ENCODE measurements around the gene LRMDA. TPM values are rescaled to one million over a fixed set of nuclear protein-coding genes. Genes with fewer than 3 reads are reported as not detected.

The LRMDA gene
- total RNA-seq, 4 donors from 2014 or later, result 12.0 to 15.9 (median 13.9) TPM

DNA sequence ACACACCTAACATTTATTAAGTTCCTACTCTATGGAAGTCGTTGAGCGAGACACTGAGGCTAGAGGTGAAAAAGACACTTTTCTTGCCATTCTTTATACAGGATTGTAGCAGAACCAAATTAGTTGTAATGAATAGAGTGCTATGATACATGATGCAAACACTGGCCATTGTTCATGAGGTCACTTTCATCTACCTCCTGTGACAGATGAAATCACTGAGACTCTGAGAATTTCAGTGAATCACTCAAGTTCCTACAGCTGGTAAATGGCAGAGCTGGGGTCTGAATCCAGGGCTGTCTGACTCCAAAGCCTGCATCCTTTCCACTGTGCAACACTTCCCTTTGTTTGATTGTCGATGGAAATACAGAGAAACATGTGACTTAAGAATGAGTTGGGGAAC is 657.6 kb downstream of the LRMDA start:
- TF ChIP-seq, protein P1, sequence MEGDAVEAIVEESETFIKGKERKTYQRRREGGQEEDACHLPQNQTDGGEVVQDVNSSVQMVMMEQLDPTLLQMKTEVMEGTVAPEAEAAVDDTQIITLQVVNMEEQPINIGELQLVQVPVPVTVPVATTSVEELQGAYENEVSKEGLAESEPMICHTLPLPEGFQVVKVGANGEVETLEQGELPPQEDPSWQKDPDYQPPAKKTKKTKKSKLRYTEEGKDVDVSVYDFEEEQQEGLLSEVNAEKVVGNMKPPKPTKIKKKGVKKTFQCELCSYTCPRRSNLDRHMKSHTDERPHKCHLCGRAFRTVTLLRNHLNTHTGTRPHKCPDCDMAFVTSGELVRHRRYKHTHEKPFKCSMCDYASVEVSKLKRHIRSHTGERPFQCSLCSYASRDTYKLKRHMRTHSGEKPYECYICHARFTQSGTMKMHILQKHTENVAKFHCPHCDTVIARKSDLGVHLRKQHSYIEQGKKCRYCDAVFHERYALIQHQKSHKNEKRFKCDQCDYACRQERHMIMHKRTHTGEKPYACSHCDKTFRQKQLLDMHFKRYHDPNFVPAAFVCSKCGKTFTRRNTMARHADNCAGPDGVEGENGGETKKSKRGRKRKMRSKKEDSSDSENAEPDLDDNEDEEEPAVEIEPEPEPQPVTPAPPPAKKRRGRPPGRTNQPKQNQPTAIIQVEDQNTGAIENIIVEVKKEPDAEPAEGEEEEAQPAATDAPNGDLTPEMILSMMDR (IDR thresholded peaks at IDR 0.05), result no peak
- ATAC-seq (ENCODE audit: low FRiP score), result no peak
- no peak for DNase-seq (ENCODE audit: low spot score)

DNA sequence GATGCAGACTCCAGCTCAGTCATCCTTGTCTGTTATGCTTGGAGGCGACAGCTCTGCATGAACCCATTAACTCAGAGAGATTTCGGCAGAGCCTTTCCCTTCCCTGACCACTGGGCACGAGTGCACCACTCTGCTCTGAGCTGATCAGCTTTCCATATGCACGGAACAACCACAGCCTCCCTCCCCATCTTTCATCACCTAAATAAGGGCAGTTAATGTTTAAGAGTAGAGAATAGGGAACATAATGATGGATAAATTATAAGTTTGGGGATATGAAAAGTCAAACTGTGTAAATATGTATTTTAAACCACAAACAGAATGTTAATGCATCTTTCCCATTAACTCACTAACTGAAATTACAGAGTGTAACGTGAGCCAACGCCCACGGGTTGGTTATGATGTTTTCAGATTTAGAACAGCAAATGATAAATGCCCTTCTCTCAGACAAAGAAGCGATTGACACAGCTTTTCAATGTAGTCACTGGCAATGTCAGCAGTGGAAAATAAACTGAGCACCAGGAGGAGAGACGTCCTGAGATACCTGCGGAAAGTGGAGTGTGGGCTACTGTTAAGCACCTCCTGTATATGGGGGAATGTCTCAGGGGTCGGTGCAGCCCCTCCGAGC is 658.2 kb downstream of the LRMDA start:
- DNase-seq (ENCODE audit: low spot score), result no peak

GRCh38 chr10:76091926-76092325 is 660.5 kb downstream of the LRMDA start:
- DNase-seq (ENCODE audit: low spot score) (no peak), ATAC-seq (ENCODE audit: low FRiP score) (no peak)
- TF ChIP-seq, protein P1 (IDR thresholded peaks at IDR 0.05), result no peak

More for the DNA sequence above, 658.2 kb downstream of the LRMDA start:
- TF ChIP-seq, protein P1 (IDR thresholded peaks at IDR 0.05), result no peak
- ATAC-seq (ENCODE audit: low FRiP score), result no peak

DNA sequence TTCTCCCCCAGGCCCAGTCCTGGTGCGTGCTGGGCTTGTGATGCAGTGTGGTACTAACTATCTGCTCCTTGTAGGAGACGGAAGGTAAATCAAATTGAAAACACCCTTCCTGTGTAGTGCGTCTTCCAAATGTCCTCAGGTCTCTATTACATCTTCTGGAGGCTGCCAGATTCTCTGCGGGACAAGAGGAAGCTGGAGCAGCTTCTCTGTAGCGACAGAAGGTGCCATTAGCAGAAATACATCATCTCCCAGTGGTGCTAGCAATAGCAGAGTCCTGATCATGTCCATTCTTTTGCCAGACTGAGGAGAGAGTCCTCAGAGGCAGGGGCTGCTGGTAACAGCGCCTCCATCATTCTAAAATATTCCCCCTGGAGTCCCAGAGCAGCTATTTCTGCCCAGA is 675.2 kb downstream of the LRMDA start:
- TF ChIP-seq, protein P1 (IDR thresholded peaks at IDR 0.05), result no peak
- no peak for DNase-seq (ENCODE audit: low spot score)
- ATAC-seq (ENCODE audit: low FRiP score), result no peak

- TF ChIP-seq, protein P1 (IDR thresholded peaks at IDR 0.05), result no peak
- no peak for ATAC-seq (ENCODE audit: low FRiP score)
- DNase-seq (ENCODE audit: low spot score), result no peak
These were observed 677.3 kb downstream of the LRMDA start for GRCh38 chr10:76108563-76109359.

- no peak for DNase-seq (ENCODE audit: low spot score)
- no peak for ATAC-seq (ENCODE audit: low FRiP score)
- TF ChIP-seq, protein P1 (IDR thresholded peaks at IDR 0.05), result no peak
These were observed 680.0 kb downstream of the LRMDA start for GRCh38 chr10:76111404-76111803.

Data from omental fat pad (tissue), 4 donors.